Muscle of leg (tissue), 16 donors: ENCODE results near the gene IGSF3. TPM values are rescaled to one million over a fixed set of nuclear protein-coding genes. Genes with fewer than 3 reads are reported as not detected.

Experiments
- DNase-seq: peaks from one replicate; pipeline ENCODE4 v3.0.0; 2013
- H3K27ac ChIP-seq: one replicate; pipeline ENCODE4 v1.5.1; 2013; ENCODE audit warnings: mild to moderate bottlenecking, low read length, control low read depth
- H3K27me3 ChIP-seq: one replicate; pipeline ENCODE4 v1.6.1; 2013; ENCODE audit warnings: low read length; ENCODE audit not compliant: control insufficient read depth, insufficient read depth
- H3K36me3 ChIP-seq: one replicate; pipeline ENCODE4 v1.6.1; 2013; ENCODE audit warnings: low read length; ENCODE audit not compliant: control insufficient read depth, insufficient read depth
- H3K4me1 ChIP-seq: one replicate; pipeline ENCODE4 v1.6.1; 2013; ENCODE audit warnings: low read length; ENCODE audit not compliant: control insufficient read depth, insufficient read depth
- H3K4me3 ChIP-seq: one replicate; pipeline ENCODE4 v1.5.1; 2013; ENCODE audit warnings: low read length, control low read depth
- H3K9me3 ChIP-seq: replicated peaks from 2 replicates; pipeline ENCODE4 v1.6.1; 2013; ENCODE audit warnings: low read depth, low read length; ENCODE audit not compliant: control insufficient read depth
- WGBS: methylation state at CpG from one replicate; pipeline ENCODE4 v1.1.5; 2013; ENCODE audit warnings: missing lambda C conversion rate; ENCODE audit not compliant: insufficient coverage; 5-methylcytosine and 5-hydroxymethylcytosine counted together
- long read RNA-seq, 11 donors: transcript quantifications; one replicate each; lab custom pipeline, GENCODE V29; 2026
- polyA plus RNA-seq, 8 donors: library from polyadenylated mRNA; unstranded; fragments of 120-200 nt; gene quantifications; one replicate each; pipeline versions ENCODE4 v1.2.1 to v1.2.3, GENCODE V29; 2013; ENCODE audit warnings: inconsistent platforms in 1 of 8, low replicate concordance in 1 of 8; ENCODE audit not compliant: insufficient read length in 8 of 8, insufficient read depth in 1 of 8
- total RNA-seq: library from RNA; stranded (reverse); fragments of 120-200 nt; gene quantifications from one replicate; pipeline ENCODE4 v1.2.4, GENCODE V29; 2013

Gene IGSF3
- total RNA-seq (29.8 TPM), polyA plus RNA-seq (10 to 100 TPM; 25.9 to 46.4 (median 35.8) TPM)
- long read RNA-seq, donor 1: 0 reads
- long read RNA-seq, donor 2: 0 reads
- long read RNA-seq, donor 3, full-length matches to known transcripts: 1 of 15 reads
- long read RNA-seq, donor 3, partial matches to known transcripts: 14 of 15 reads
- long read RNA-seq, donor 3, other reads (novel, unspliced or antisense): 0 of 15 reads
- long read RNA-seq, donor 4: 0 reads
- long read RNA-seq, donor 5, full-length matches to known transcripts: 1 of 35 reads
- long read RNA-seq, donor 5, partial matches to known transcripts: 34 of 35 reads
- long read RNA-seq, donor 5, other reads (novel, unspliced or antisense): 0 of 35 reads
- long read RNA-seq, donor 6, full-length matches to known transcripts: 1 of 1 reads
- long read RNA-seq, donor 6, partial matches to known transcripts: 0 of 1 reads
- long read RNA-seq, donor 6, other reads (novel, unspliced or antisense): 0 of 1 reads
- long read RNA-seq, donor 7, partial matches to known transcripts: 7 of 7 reads
- long read RNA-seq, donor 7, other reads (novel, unspliced or antisense): 0 of 7 reads
- long read RNA-seq, donor 8, partial matches to known transcripts: 7 of 7 reads
- long read RNA-seq, donor 8, other reads (novel, unspliced or antisense): 0 of 7 reads
- long read RNA-seq, donor 9, partial matches to known transcripts: 7 of 7 reads
- long read RNA-seq, donor 9, other reads (novel, unspliced or antisense): 0 of 7 reads
- long read RNA-seq, donor 10, full-length matches to known transcripts: 1 of 7 reads
- long read RNA-seq, donor 10, partial matches to known transcripts: 6 of 7 reads
- long read RNA-seq, donor 10, other reads (novel, unspliced or antisense): 0 of 7 reads
- long read RNA-seq, donor 11, partial matches to known transcripts: 5 of 5 reads
- long read RNA-seq, donor 11, other reads (novel, unspliced or antisense): 0 of 5 reads

DNA sequence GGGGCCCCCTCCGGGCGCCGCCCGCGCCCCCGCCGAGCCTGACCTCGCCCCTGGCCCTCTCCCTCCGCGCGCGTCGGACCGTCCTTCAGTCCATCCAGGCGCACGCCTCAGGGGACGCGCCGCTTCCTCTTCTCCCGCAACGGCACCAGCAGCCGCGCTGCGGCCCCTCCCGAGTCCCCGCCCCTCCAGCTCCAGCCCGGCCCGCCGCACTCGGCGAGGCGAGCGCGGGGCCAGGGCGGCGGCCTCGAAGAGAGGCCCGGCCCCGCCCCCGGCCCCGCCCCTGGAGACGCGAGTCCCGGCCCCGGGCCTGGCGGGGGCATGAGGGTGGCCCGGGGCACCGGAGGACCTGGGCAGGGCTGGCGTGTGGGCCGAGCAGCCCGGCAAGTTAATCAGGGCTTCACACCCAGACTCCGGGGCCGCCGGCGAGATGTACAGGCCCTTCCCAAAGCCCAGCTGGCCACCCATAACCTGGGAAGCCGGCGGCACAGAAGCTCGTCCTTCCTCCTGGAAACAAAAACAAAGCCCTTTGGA, at the start of gene IGSF3:
Gene IGSF3, minus strand, starts transcription at position 159 of the 531 bp plus-strand sequence. CDS start 1,407 bp downstream, outside the sequence.
- Histone ChIP-seq H3K27ac (peak within 1 kb of the TSS; percentile 55), H3K27me3 (peaks cover 4% of the 10 kb centered on the region), H3K36me3 (peaks cover 3% of the 10 kb centered on the region), H3K9me3 (no peaks in the 10 kb centered on the region), H3K4me3 (peak within 1 kb of the TSS; percentile 74), H3K4me1 (peaks cover 28% of the 10 kb centered on the region)
- under 1% methylated on average over 57 of the region's 58 CpGs for WGBS
- DNase-seq: peak; percentile 90

DNA sequence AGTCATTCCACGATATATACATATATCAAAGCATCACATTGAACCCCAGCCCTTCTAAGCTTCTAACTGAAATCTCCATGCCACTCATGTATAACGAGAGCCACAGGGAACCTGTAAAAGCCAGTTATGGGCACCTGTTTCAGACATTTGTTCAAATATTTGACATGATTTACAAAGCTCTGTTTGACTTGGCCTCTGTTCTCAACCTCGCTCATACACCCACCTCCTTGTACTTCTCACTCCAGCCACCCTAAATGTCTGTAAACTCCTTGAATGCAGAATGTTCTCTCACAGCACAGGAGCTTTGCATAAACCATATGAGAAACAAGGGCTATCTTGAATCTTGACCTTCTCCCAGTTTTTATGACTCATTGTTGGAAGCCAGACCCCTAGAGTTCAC, 49.8 kb upstream of the IGSF3 start:
- H3K4me3 ChIP-seq: no peak overlapping the region
- 88% methylated on average over 3 of the region's 3 CpGs for WGBS
- no peak overlapping the region for H3K27ac ChIP-seq
- no peak for DNase-seq
- H3K4me1 ChIP-seq: no peaks in the 10 kb centered on the region
- H3K9me3 ChIP-seq: no peaks in the 10 kb centered on the region
- no peaks in the 10 kb centered on the region for H3K36me3 ChIP-seq
- no peaks in the 10 kb centered on the region for H3K27me3 ChIP-seq

DNA sequence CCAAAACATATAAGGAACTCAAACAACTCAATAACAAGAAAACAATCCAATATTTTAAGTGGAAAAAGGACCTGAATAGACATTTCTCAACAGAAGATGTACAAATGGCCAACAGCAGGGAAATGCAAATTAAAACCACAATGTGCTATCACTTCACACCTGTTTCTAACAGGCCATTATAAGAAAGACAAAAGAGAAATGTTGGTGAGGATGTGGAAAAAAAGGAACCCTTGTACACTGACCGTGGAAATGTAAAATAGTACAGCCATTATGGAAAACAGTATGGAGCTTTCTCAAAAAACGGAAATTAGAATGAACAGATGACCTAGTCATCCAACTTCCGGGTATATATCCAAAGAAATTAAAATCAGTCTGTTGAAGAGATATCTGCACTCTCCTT, 48.9 kb upstream of the IGSF3 start:
- Histone ChIP-seq H3K36me3 (no peaks in the 10 kb centered on the region), H3K27me3 (no peaks in the 10 kb centered on the region), H3K9me3 (no peaks in the 10 kb centered on the region), H3K4me3 (no peak overlapping the region), H3K27ac (no peak overlapping the region), H3K4me1 (peaks cover 2% of the 10 kb centered on the region)
- 40% methylated on average over 1 of the region's 3 CpGs for WGBS
- DNase-seq: no peak

DNA sequence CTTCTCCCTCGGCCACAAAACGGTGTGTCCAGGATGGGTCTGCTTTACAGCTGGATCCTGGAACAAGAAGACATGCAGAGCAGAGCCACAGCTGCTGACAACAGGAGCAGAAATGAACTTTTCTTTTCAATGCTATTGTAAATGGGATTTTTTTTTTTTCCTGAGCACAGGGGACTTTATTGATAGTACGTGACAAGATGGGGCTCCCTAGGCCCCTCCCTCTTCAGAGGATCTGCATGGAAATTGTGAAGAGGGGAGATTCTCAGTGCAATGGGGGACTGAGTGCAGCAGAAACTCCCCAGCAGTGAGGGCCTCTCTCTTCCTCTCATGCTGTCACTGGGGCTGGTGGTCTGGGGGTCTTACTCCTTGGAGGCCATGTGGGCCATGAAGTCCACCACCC, 45.9 kb upstream of the IGSF3 start:
- Histone ChIP-seq H3K9me3 (no peaks in the 10 kb centered on the region), H3K4me1 (peaks cover 17% of the 10 kb centered on the region), H3K27ac (no peak overlapping the region), H3K4me3 (no peak overlapping the region), H3K27me3 (no peaks in the 10 kb centered on the region), H3K36me3 (no peaks in the 10 kb centered on the region)
- WGBS: 57% methylated on average over 2 of the region's 3 CpGs
- DNase-seq: no peak

DNA sequence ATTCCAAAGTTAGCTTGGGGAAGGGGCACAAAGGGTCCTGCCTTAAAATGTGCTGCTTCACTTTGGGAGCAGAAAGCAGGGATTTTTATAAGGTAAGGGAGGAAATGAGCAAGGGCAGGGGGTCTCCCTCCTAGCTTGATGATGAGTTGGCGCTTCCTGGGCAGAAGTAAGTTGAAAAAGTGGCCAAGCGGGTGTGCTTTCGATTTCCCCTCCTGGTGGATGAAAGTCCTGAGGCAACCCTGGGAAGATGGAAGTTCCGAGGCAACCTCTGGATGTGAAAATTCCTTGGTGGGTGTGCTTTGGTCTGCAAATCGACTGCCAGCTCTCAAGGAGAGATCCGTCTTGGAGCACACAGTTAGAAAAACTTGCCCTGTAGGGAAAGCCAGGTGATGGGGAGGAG, 45.0 kb upstream of the IGSF3 start:
- H3K27ac ChIP-seq: no peak overlapping the region
- no peaks in the 10 kb centered on the region for H3K27me3 ChIP-seq
- H3K4me1 ChIP-seq: peaks cover 25% of the 10 kb centered on the region
- WGBS: 48% methylated on average over 5 of the region's 6 CpGs
- no peak for DNase-seq
- no peaks in the 10 kb centered on the region for H3K9me3 ChIP-seq
- H3K36me3 ChIP-seq: no peaks in the 10 kb centered on the region
- no peak overlapping the region for H3K4me3 ChIP-seq

DNA sequence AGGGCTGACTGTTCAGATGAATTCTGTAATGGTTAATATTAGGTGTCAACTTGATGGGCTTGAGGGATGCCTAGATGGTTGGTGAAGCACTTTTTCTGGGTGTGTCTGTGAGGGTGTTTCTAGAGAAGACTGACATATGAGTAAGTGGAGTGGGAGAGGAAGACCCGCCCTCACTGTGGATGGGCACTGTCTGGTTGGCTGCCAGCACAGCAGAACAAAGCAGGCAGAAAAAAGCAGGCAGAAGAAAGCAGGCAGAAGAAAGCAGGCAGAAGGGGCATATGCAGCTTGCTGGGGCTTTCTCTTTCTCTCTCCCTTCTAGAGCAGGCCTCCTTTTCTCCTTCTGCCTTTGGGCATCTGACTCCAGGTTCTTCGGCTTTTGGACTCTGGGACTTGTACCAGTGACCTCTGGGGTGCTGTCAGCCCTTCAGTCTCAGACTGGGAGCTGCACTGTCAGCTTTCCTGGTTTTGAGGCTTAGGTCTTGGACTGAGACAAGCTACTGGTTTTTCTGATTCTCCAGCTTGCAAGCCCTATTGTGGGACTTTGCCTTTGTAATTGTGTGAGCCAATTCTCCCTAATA, 43.8 kb upstream of the IGSF3 start:
- Histone ChIP-seq H3K4me1 (peaks cover 27% of the 10 kb centered on the region), H3K27ac (no peak overlapping the region), H3K9me3 (no peaks in the 10 kb centered on the region), H3K36me3 (no peaks in the 10 kb centered on the region), H3K4me3 (no peak overlapping the region), H3K27me3 (no peaks in the 10 kb centered on the region)
- DNase-seq: peak; percentile 36
- WGBS: no CpG with 5 or more reads among the region's 2 CpGs

DNA sequence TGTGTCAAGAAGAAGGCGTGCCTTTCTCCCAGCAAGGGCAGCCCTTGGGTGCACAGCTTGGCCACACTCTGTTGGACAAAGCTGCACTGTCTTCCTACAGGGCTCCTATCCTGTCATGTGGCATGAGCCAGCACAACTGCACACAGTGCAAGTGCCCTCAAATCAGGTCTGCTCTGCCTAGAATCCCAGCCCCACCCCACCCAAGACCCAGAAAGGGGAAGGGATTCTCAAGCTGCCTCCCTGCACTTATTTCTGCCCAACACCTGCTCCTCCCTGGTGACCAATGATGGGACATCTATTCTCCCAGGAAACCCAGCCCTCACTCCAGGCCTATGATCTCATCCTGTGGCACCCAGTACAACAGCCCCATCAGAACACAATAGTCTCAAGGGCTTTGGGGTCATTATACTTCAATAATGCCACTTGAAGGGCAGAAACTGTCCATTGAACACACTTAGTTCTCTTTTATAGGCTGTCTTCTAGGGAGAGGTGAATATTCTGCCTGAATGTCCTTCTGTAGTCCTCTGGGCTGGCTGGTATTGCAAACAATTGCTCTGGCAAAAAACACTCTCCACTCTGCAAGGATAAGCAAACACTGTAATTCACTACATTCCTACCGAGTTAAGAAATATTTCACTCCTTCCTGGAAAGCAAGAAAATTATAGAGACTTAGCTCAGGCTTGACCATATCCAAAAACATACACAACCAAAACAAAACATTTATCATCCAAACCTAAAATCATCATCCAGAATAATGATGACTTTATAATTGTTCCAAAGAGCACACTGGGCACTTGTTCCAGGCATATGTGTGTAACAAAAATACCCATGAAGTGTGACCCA, 43.1 kb upstream of the IGSF3 start:
- H3K4me1 ChIP-seq: peaks cover 27% of the 10 kb centered on the region
- DNase-seq: peak; percentile 40
- no peaks in the 10 kb centered on the region for H3K36me3 ChIP-seq
- H3K27me3 ChIP-seq: no peaks in the 10 kb centered on the region
- 100% methylated on average over 1 of the region's 2 CpGs for WGBS
- no peak overlapping the region for H3K27ac ChIP-seq
- no peak overlapping the region for H3K4me3 ChIP-seq
- H3K9me3 ChIP-seq: no peaks in the 10 kb centered on the region

DNA sequence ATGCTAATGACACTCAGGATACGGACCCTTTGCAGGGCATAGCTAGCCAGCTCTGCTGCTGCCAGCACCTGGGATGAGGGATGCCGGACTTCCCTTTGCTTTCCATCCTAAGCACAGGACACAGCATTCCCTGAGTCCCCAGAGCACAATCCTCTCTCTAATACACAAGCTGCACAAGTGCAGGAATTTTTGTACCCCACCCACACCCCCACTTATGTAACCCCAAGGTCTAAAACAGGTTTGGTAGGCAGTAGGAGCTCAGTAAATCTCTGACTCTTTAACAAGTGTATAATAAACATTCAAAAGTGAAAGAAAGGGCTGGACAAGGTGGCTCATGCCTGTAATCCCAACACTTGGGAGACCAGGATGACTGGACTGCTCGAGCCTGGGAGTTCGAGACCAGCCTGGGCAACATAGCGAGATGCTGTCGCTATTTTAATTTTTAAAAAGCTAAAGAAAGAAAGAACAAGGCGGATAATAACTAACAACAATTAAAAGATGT, 42.2 kb upstream of the IGSF3 start:
- Histone ChIP-seq H3K36me3 (no peaks in the 10 kb centered on the region), H3K4me3 (no peak overlapping the region)
- WGBS: 71% methylated on average over 5 of the region's 7 CpGs

DNA sequence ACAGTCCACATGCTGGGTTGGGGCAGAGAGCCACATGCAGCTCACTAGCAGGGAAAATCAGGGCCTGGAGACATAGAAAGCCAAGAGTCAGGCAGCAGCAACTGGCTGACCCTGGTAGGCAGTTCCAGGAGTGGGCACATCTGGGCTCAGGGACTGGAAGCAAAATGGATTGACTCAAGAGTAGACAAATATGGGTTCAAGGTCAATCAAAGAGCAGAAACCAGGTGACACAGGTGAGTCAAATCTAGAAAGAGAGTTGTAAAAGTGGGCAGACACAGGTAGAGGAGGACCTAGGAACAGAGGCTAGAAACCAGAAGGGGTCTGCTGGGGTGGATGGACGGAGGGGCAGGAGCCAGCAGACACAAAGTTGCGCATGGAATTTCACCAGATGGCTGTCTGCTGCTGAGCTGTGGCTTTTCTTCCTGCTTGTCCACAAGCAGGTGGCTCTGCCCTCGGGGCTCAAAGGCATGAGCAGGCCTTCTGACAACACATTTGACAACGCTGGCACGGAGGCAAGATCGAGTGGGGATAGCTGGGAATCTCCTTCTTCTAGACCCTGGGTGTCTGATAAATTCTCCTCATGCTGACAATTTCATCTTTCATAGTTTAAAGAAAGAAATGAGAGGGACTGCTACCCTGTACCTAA, 40.8 kb upstream of the IGSF3 start:
- DNase-seq: no peak
- H3K27me3 ChIP-seq: no peaks in the 10 kb centered on the region
- no peak overlapping the region for H3K4me3 ChIP-seq
- no peak overlapping the region for H3K27ac ChIP-seq
- 91% methylated on average over 2 of the region's 6 CpGs for WGBS
- H3K36me3 ChIP-seq: no peaks in the 10 kb centered on the region
- no peaks in the 10 kb centered on the region for H3K9me3 ChIP-seq
- peaks cover 32% of the 10 kb centered on the region for H3K4me1 ChIP-seq

More for the DNA sequence above, 42.2 kb upstream of the IGSF3 start:
- Histone ChIP-seq H3K27ac (no peak overlapping the region), H3K9me3 (no peaks in the 10 kb centered on the region), H3K27me3 (no peaks in the 10 kb centered on the region), H3K4me1 (peaks cover 29% of the 10 kb centered on the region)
- DNase-seq: no peak
